ENCODE measurements around the gene MAOA. TPM values are rescaled to one million over a fixed set of nuclear protein-coding genes. Genes with fewer than 3 reads are reported as not detected.
A peak's percentile ranks its signal among the peaks of the same experiment; 100 is the strongest.

MAOA gene
- total RNA-seq, 2 experiments from 2014 or later: 0.26 to 0.27 TPM

DNA sequence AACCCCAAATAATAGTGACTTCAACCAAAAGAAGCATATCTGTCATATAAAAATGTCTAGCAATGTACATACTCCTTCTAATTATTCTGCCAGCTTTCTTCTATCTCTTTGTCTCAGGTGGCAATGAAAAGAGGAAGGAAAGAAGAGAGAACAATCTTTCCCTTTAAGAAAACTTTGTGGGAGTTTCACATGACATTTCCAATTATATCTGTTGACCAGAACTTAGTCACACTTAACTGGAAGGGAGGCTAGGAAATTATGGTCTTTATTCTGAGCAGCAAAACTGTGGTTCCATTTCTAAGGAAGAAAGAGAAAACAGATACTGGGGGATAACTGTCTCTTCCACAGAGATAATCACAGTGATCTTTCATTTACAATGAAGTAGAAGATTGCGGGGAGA lies 12.9 kb upstream of the MAOA start:
- no peak overlapping the region for H3K27ac Mint-ChIP-seq
- no peaks in the 10 kb centered on the region for H3K36me3 Mint-ChIP-seq (ENCODE audit: low read depth)
- H3K4me3 Mint-ChIP-seq: no peak overlapping the region
- H3K27me3 Mint-ChIP-seq (ENCODE audit: low read depth): no peaks in the 10 kb centered on the region
- H3K9me3 Mint-ChIP-seq: no peaks in the 10 kb centered on the region
- H3K4me1 Mint-ChIP-seq (ENCODE audit: low read depth): peaks cover 2% of the 10 kb centered on the region
- DNase-seq: no peak
- intact Hi-C loops (cut with micrococcal nuclease): no loop called here
- CTCF ChIA-PET: no interaction called here

- no peak overlapping the region for H3K27ac Mint-ChIP-seq
- no peak overlapping the region for H3K4me3 Mint-ChIP-seq
- H3K9me3 Mint-ChIP-seq: no peaks in the 10 kb centered on the region
- no peaks in the 10 kb centered on the region for H3K27me3 Mint-ChIP-seq (ENCODE audit: low read depth)
- H3K36me3 Mint-ChIP-seq (ENCODE audit: low read depth): no peaks in the 10 kb centered on the region
- peaks cover 2% of the 10 kb centered on the region for H3K4me1 Mint-ChIP-seq (ENCODE audit: low read depth)
- no peak for DNase-seq
- intact Hi-C loops (cut with micrococcal nuclease): no loop called here
- CTCF ChIA-PET: no interaction called here
Measured at GRCh38 chrX:43643662-43644061, 12.4 kb upstream of the MAOA start.

DNA sequence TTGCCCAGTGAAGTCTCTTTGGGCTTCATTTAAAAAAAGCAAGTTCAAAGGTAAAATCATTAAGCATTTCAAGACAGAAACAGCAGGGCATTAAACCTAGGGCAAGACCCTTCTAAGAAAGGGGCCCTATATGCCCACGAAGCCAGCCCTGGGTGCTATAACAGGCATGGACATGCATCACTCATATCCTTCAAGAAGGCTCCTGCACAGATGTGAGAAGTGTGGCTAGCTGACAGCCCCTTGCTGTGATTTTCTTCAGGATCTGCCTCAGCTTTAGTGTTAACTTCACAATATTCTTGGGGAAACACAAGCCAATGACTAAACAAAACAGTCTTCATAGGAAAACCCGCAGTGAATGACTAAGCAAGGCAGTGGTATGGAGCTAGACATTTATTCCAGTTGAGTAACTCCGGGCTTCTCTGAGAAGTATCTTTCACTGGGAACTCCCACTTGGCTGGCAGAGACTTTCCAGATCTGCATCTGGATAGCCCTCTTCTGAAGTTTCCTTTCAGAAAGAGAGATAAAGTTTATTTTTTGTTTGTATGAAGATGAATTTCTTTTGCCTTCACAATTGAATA lies 11.9 kb upstream of the MAOA start:
- H3K9me3 Mint-ChIP-seq: no peaks in the 10 kb centered on the region
- no peak overlapping the region for H3K4me3 Mint-ChIP-seq
- DNase-seq: no peak
- no peaks in the 10 kb centered on the region for H3K36me3 Mint-ChIP-seq (ENCODE audit: low read depth)
- H3K27me3 Mint-ChIP-seq (ENCODE audit: low read depth): no peaks in the 10 kb centered on the region
- no peak overlapping the region for H3K27ac Mint-ChIP-seq
- intact Hi-C loops (cut with micrococcal nuclease): no loop called here
- H3K4me1 Mint-ChIP-seq (ENCODE audit: low read depth): peaks cover 2% of the 10 kb centered on the region
- CTCF ChIA-PET: no interaction called here

DNA sequence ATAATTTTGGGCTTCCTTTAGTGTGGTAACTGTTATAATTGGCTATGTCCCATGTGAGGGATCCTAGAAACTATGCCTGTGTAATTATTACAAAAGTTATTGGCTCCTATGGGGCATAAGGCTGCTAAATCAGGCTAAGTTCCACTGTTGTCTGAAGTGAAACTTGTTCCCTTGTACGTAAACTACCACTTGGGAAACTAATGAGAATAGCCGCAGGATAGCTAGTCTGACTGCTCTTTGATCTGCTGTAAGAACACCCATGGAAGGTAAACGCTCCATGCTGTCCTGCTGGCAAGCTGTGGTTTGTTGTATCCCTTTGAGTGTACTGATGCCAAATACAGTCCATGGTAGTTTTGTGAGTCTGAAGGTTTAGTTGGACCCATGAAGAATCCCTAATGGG lies 9.3 kb upstream of the MAOA start:
- Mint-ChIP-seq H3K4me3 (no peak overlapping the region), H3K36me3 (ENCODE audit: low read depth) (no peaks in the 10 kb centered on the region), H3K9me3 (no peaks in the 10 kb centered on the region), H3K27me3 (ENCODE audit: low read depth) (no peaks in the 10 kb centered on the region), H3K4me1 (ENCODE audit: low read depth) (peaks cover 2% of the 10 kb centered on the region), H3K27ac (no peak overlapping the region)
- intact Hi-C loops (cut with micrococcal nuclease): no loop called here
- CTCF ChIA-PET: no interaction called here
- DNase-seq: no peak

GRCh38 chrX:43654431-43655150 lies 1.5 kb upstream of the MAOA start:
- CTCF ChIA-PET: no interaction called here
- DNase-seq: peak; percentile 79
- intact Hi-C loops (cut with micrococcal nuclease): loop anchor here (2.0 to 10.0 kb wide), 2 partner anchors 888 to 1730 kb away; partner anchors contain the start of genes CASK and FUNDC1
- H3K4me1 Mint-ChIP-seq (ENCODE audit: low read depth): peaks cover 9% of the 10 kb centered on the region
- no peaks in the 10 kb centered on the region for H3K36me3 Mint-ChIP-seq (ENCODE audit: low read depth)
- peaks cover 2% of the 10 kb centered on the region for H3K27me3 Mint-ChIP-seq (ENCODE audit: low read depth)
- H3K4me3 Mint-ChIP-seq: peak overlapping the region; percentile 86
- H3K27ac Mint-ChIP-seq: peak overlapping the region; percentile 92
- no peaks in the 10 kb centered on the region for H3K9me3 Mint-ChIP-seq

DNA sequence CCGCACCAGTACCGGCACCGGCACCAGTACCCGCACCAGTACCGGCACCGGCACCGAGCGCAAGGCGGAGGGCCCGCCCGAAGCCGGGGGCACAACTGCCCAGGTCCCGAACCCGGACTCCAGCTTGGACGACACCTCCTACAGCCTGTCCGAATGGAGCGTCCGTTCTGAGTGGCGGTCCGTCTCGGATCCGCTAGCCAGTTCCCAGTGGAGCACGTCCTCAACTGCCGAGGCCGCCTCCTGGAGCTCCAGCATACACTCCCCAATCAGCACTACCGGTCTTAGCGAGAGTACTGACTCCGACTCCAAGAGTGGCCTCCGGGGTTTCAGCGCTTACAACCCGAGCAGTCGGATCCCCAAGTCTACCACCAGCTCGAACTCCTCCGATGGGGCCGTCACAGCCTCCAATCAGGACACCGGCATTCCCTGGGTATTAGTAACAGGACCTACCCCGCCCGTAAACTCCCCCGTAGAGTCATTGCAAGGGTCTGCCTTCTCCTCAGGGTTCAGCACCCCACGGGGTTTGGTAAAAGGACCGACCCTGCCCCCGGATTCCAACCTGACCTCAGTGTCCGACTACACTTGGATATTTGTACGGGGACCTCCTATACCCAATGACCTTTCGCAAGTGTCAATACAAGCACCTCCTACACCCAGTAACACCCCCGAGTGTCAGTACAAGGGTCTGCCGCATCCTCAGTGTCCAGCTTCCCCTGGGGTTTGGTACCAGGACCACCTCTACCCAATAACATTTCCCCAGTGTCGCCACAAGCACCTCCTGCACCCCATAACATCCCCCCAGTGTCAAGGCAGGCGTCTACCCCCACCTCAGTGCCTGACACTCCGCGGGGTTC lies 721 bp upstream of the MAOA start:
- H3K36me3 Mint-ChIP-seq (ENCODE audit: low read depth): no peaks in the 10 kb centered on the region
- H3K4me3 Mint-ChIP-seq: peak overlapping the region; percentile 86
- H3K27ac Mint-ChIP-seq: no peak overlapping the region
- H3K9me3 Mint-ChIP-seq: no peaks in the 10 kb centered on the region
- CTCF ChIA-PET: no interaction called here
- H3K27me3 Mint-ChIP-seq (ENCODE audit: low read depth): peaks cover 2% of the 10 kb centered on the region
- H3K4me1 Mint-ChIP-seq (ENCODE audit: low read depth): peaks cover 9% of the 10 kb centered on the region
- intact Hi-C loops (cut with micrococcal nuclease): loop anchor here (2.0 to 10.0 kb wide), 2 partner anchors 887 to 1731 kb away; partner anchors contain the start of genes CASK and FUNDC1
- DNase-seq: peak; percentile 42

GRCh38 chrX:43657671-43658070 lies 1.6 kb downstream of the MAOA start:
- CTCF ChIA-PET: no interaction called here
- Mint-ChIP-seq H3K36me3 (ENCODE audit: low read depth) (no peaks in the 10 kb centered on the region), H3K27ac (no peak overlapping the region), H3K4me3 (no peak overlapping the region), H3K9me3 (no peaks in the 10 kb centered on the region), H3K4me1 (ENCODE audit: low read depth) (peaks cover 9% of the 10 kb centered on the region), H3K27me3 (ENCODE audit: low read depth) (peaks cover 2% of the 10 kb centered on the region)
- intact Hi-C loops (cut with micrococcal nuclease): loop anchor here (10.0 kb wide), 1 partner anchor 1733 kb away; the partner anchor contains the start of gene CASK
- DNase-seq: no peak

GRCh38 chrX:43661521-43662240 lies 5.6 kb downstream of the MAOA start:
- Mint-ChIP-seq H3K9me3 (no peaks in the 10 kb centered on the region), H3K4me1 (ENCODE audit: low read depth) (no peaks in the 10 kb centered on the region), H3K4me3 (no peak overlapping the region), H3K27me3 (ENCODE audit: low read depth) (no peaks in the 10 kb centered on the region), H3K27ac (no peak overlapping the region), H3K36me3 (ENCODE audit: low read depth) (no peaks in the 10 kb centered on the region)
- DNase-seq: no peak
- CTCF ChIA-PET: interaction anchor here (0.7 kb wide), 1 partner anchor 1954 kb away, joined by 3 read pairs; no protein-coding TSS in a partner anchor
- intact Hi-C loops (cut with micrococcal nuclease): no loop called here

- no peaks in the 10 kb centered on the region for H3K4me1 Mint-ChIP-seq (ENCODE audit: low read depth)
- no peak for DNase-seq
- CTCF ChIA-PET: no interaction called here
- no peaks in the 10 kb centered on the region for H3K36me3 Mint-ChIP-seq (ENCODE audit: low read depth)
- intact Hi-C loops (cut with micrococcal nuclease): no loop called here
- H3K4me3 Mint-ChIP-seq: no peak overlapping the region
- no peaks in the 10 kb centered on the region for H3K9me3 Mint-ChIP-seq
- no peak overlapping the region for H3K27ac Mint-ChIP-seq
- H3K27me3 Mint-ChIP-seq (ENCODE audit: low read depth): no peaks in the 10 kb centered on the region
Measured at GRCh38 chrX:43663173-43663572, 7.1 kb downstream of the MAOA start.

GRCh38 chrX:43664258-43664657 lies 8.2 kb downstream of the MAOA start:
- no peak for DNase-seq
- H3K4me3 Mint-ChIP-seq: no peak overlapping the region
- no peak overlapping the region for H3K27ac Mint-ChIP-seq
- CTCF ChIA-PET: no interaction called here
- no peaks in the 10 kb centered on the region for H3K36me3 Mint-ChIP-seq (ENCODE audit: low read depth)
- H3K9me3 Mint-ChIP-seq: no peaks in the 10 kb centered on the region
- intact Hi-C loops (cut with micrococcal nuclease): no loop called here
- no peaks in the 10 kb centered on the region for H3K4me1 Mint-ChIP-seq (ENCODE audit: low read depth)
- H3K27me3 Mint-ChIP-seq (ENCODE audit: low read depth): no peaks in the 10 kb centered on the region

DNA sequence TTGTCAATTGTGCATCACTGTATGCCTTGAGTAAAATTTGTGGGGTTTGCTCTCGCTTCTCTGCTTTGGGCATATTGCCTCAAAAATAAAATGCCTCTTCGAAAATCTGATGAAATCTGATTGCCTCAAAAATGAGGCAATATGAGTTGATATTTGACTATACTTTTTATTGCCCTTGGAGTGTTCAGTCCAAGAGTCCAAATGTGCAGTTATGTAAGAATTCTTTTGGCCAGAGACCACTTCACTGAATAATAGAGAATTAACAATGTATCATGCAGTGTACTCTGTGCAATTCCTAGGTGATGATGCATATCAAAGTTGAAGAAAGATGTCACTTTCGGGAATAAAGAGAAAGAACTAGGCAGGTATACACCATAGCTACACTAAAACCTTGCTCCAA lies 8.6 kb downstream of the MAOA start:
- Mint-ChIP-seq H3K9me3 (no peaks in the 10 kb centered on the region), H3K27me3 (ENCODE audit: low read depth) (no peaks in the 10 kb centered on the region), H3K4me3 (no peak overlapping the region), H3K36me3 (ENCODE audit: low read depth) (no peaks in the 10 kb centered on the region), H3K27ac (no peak overlapping the region), H3K4me1 (ENCODE audit: low read depth) (no peaks in the 10 kb centered on the region)
- intact Hi-C loops (cut with micrococcal nuclease): no loop called here
- DNase-seq: no peak
- CTCF ChIA-PET: no interaction called here

DNA sequence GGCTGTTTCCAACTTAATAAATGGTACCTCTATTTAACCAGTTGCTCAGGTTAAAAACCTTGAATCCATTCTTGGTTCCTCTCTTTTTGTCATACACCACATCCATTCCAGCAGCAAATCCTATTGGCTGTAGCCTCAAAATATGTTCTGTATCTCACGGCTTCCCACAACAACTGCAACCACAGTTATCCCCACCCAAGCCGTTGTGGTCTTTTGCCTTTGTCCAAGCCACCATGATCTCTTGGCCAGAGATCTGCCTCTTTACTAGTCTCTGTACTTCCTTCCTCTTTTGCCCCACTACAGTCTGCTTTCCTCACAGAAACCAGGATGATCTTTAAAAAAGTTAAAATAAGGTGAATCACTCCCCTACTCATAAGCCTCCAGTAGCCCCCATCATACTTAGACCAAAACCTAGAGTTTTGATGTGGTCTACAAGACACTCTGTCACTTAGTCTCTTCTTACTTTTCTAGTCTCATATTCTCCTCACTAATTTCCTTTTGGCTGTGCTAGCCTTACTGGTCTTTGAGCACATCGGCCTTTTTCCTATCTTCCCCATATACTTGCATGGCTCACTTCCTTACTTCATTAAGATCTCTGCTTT lies 10.3 kb downstream of the MAOA start:
- Mint-ChIP-seq H3K27ac (no peak overlapping the region), H3K4me1 (ENCODE audit: low read depth) (no peaks in the 10 kb centered on the region), H3K36me3 (ENCODE audit: low read depth) (no peaks in the 10 kb centered on the region), H3K27me3 (ENCODE audit: low read depth) (no peaks in the 10 kb centered on the region), H3K4me3 (no peak overlapping the region), H3K9me3 (no peaks in the 10 kb centered on the region)
- DNase-seq: no peak
- CTCF ChIA-PET: no interaction called here
- intact Hi-C loops (cut with micrococcal nuclease): no loop called here

Measured in activated naive CD4-positive, alpha-beta T cell treated with anti-CD3 and anti-CD28 coated beads for 36 hours (primary cell).